CD1c-positive myeloid dendritic cell (primary cell): ENCODE data around the gene NECTIN1.
A peak's percentile ranks its signal among the peaks of the same experiment; 100 is the strongest.

ENCODE experiments used
- DNase-seq: peaks from one replicate; pipeline ENCODE4 v3.0.0-alpha.2; 2016; ENCODE audit errors: extremely low spot score

The NECTIN1 gene

GRCh38 chr11:119713359-119714040, 15.5 kb downstream of the NECTIN1 start:
- DNase-seq = no peak

- peak; percentile 35 for DNase-seq
Measured at GRCh38 chr11:119712459-119713358, 16.3 kb downstream of the NECTIN1 start.

GRCh38 chr11:119712006-119712405, 17.0 kb downstream of the NECTIN1 start:
- no peak for DNase-seq

GRCh38 chr11:119711476-119711875, 17.5 kb downstream of the NECTIN1 start:
- DNase-seq = no peak

GRCh38 chr11:119710417-119710816, 18.6 kb downstream of the NECTIN1 start:
- DNase-seq = no peak

GRCh38 chr11:119709638-119710346, 19.2 kb downstream of the NECTIN1 start:
- DNase-seq = peak; percentile 14

- DNase-seq = no peak
Measured at GRCh38 chr11:119709171-119709570, 19.8 kb downstream of the NECTIN1 start.

- DNase-seq = no peak
Measured at GRCh38 chr11:119708384-119708783, 20.6 kb downstream of the NECTIN1 start.

GRCh38 chr11:119706887-119707286, 22.1 kb downstream of the NECTIN1 start:
- DNase-seq = no peak

GRCh38 chr11:119706029-119706428, 23.0 kb downstream of the NECTIN1 start:
- DNase-seq = no peak

GRCh38 chr11:119705362-119705761, 23.6 kb downstream of the NECTIN1 start:
- no peak for DNase-seq

- no peak for DNase-seq
Measured at GRCh38 chr11:119704849-119705248, 24.2 kb downstream of the NECTIN1 start.

GRCh38 chr11:119701591-119702549, 27.1 kb downstream of the NECTIN1 start:
- no peak for DNase-seq

- DNase-seq = peak; percentile 46
Measured at GRCh38 chr11:119700536-119701346, 28.3 kb downstream of the NECTIN1 start.

- DNase-seq = no peak
Measured at GRCh38 chr11:119700030-119700429, 29.0 kb downstream of the NECTIN1 start.

GRCh38 chr11:119699227-119699626, 29.8 kb downstream of the NECTIN1 start:
- no peak for DNase-seq

- DNase-seq = no peak
Measured at GRCh38 chr11:119697882-119698281, 31.1 kb downstream of the NECTIN1 start.

GRCh38 chr11:119697445-119697844, 31.6 kb downstream of the NECTIN1 start:
- DNase-seq = no peak

- DNase-seq = no peak
Measured at GRCh38 chr11:119696378-119697222, 32.4 kb downstream of the NECTIN1 start.
